LNCAP (cell line): ENCODE data around the gene CPHXL2.
A peak's percentile ranks its signal among the peaks of the same experiment; 100 is the strongest.

Source experiments
- CTCF ChIP-seq: fragments of 450-650 bp; IDR thresholded peaks from 2 replicates; pipeline ENCODE4 v1.5.1; 2017; ENCODE audit warnings: mild to moderate bottlenecking

The CPHXL2 gene

GRCh38 chr16:75658175-75658574 is 18.6 kb downstream of the CPHXL2 start:
- no peak for TF ChIP-seq CTCF

- no peak for TF ChIP-seq CTCF
These were observed 22.9 kb downstream of the CPHXL2 start for GRCh38 chr16:75653922-75654321.

GRCh38 chr16:75648265-75649076 is 28.3 kb downstream of the CPHXL2 start:
- no peak for TF ChIP-seq CTCF

GRCh38 chr16:75647492-75648264 is 29.1 kb downstream of the CPHXL2 start, which contains the start of the genes KARS1 and TERF2IP:
KARS1 (minus strand) TSS chr16:75647665; CDS start chr16:75647639, 26 bp downstream.
TERF2IP (plus strand) TSS chr16:75647773; CDS start chr16:75647883, 110 bp downstream.
- TF ChIP-seq CTCF, result no peak

GRCh38 chr16:75647112-75647491 is 29.7 kb downstream of the CPHXL2 start:
- TF ChIP-seq CTCF, result no peak

GRCh38 chr16:75644240-75645012 is 32.4 kb downstream of the CPHXL2 start:
- peak; percentile 52; the same call in 1 of the 2 replicates for TF ChIP-seq CTCF

GRCh38 chr16:75640598-75640997 is 36.2 kb downstream of the CPHXL2 start:
- TF ChIP-seq CTCF, result no peak
